Adrenal gland (tissue), 12 donors: Measurements from ENCODE around the gene CIB2. TPM values are rescaled to one million over a fixed set of nuclear protein-coding genes. Genes with fewer than 3 reads are reported as not detected.
A peak's percentile ranks its signal among the peaks of the same experiment; 100 is the strongest.

Experiments
- DNase-seq, 7 donors: peaks; one replicate each; pipeline ENCODE4 v3.0.0-alpha.2; 2019 to 2020
- H3K27ac ChIP-seq, 5 donors: fragments of 200-600 bp; sonication (generic) in 4 of 5; 1 replicate in 3 of 5; 2 replicates in 2 of 5; pipeline versions ENCODE4 v1.5.1 to v1.8.0; 2016 to 2020; ENCODE audit warnings: mild to moderate bottlenecking in 1 of 5
- H3K27me3 ChIP-seq: fragments of 200-600 bp; 2 replicates; pipeline ENCODE4 v1.8.0; 2021
- H3K36me3 ChIP-seq, 2 donors: fragments of 200-600 bp; replicated peaks in 1 of 2; 1 replicate in 1 of 2; 2 replicates in 1 of 2; pipeline versions ENCODE4 v1.5.1 to v1.8.0; 2018 to 2022
- H3K4me1 ChIP-seq, 2 donors: fragments of 200-600 bp; replicated peaks in 1 of 2; 1 replicate in 1 of 2; 2 replicates in 1 of 2; pipeline versions ENCODE4 v1.5.1 to v1.8.0; 2018 to 2021
- H3K4me3 ChIP-seq, 4 donors: fragments of 200-600 bp; sonication (generic) in 3 of 4; one replicate each; pipeline ENCODE4 v1.5.1; 2016 to 2018
- H3K9me3 ChIP-seq, 3 donors: fragments of 200-600 bp; sonication (generic) in 1 of 3; replicated peaks in 1 of 3; 1 replicate in 2 of 3; 2 replicates in 1 of 3; pipeline versions ENCODE4 v1.5.1 to v1.8.0; 2016 to 2021
- POLR2A ChIP-seq, 2 donors: fragments of 450-650 bp; IDR thresholded peaks; one replicate each; pipeline ENCODE4 v1.6.1; 2017; ENCODE audit warnings: antibody characterized with exemption in 2 of 2, mild to moderate bottlenecking in 2 of 2, moderate library complexity in 1 of 2
- WGBS, 4 donors: extraction: QIAGEN DNeasy Blood & Tissue Kit in 2 of 4; methylation state at CpG; one replicate each; pipeline versions ENCODE4 v1.1.5 to v1.1.7; 2013 to 2017; 5-methylcytosine and 5-hydroxymethylcytosine counted together
- intact Hi-C, 2 donors: fragments of 100-400 bp; cut with DNase I; formaldehyde crosslinking; loops; one replicate each; pipeline versions ENCODE4 v1.14.1 to v1.15.0; 2022 to 2023
- polyA plus RNA-seq, 3 donors: library from polyadenylated mRNA; stranded (reverse); fragments of 200-250 nt in 2 of 3; fragments of 350-450 nt in 1 of 3; fragmentation: Illumina TruSeq in 1 of 3; extraction: RNeasy Lipid Tissue Mini Kit (QIAGEN cat#74804) in 1 of 3; gene quantifications; one replicate each; pipeline ENCODE4 v1.2.3, GENCODE V29; 2013 to 2014
- total RNA-seq, 9 donors: library from RNA; depleted of rRNA in 4 of 9; stranded (reverse); fragments of >200 nt in 4 of 9; fragments of 120-200 nt in 1 of 9; fragmentation: NEBNext Ultra II Directional in 1 of 9; extraction: Animal tissue kit (Norgen Biotek cat#: 25700) in 1 of 9; gene quantifications; one replicate each; pipeline versions ENCODE4 v1.1.0 to v1.2.4, GENCODE V29; 2013 to 2023
- TF ChIP-seq, protein P1 (sequence below), 6 experiments: fragments of 450-650 bp in 4 of 6; fragments of 200-600 bp in 2 of 6; sonication (generic) in 1 of 6; IDR thresholded peaks; 1 replicate in 5 of 6; 2 replicates in 1 of 6; pipeline versions ENCODE4 v1.5.1 to v1.8.0; 2016 to 2021; ENCODE audit warnings: antibody characterized with exemption in 6 of 6, mild to moderate bottlenecking in 2 of 6, moderate library complexity in 1 of 6
- donor health status: healthy with polysubstance abuse.
- donor health status: Bipolar disorder and iron deficiency.
- donor health status: DM: yes; HTN: yes; CAD: no.
- donor health status: DM: no; HTN: no; CAD: no.
- donor health status: DM: no; HTN: no; CAD: no.
- donor health status: DM: yes; HTN: yes; CAD: no.

CIB2 gene
- total and polyA plus RNA-seq, 12 donors: 4.4 to 37.8 (median 19.7) TPM

DNA sequence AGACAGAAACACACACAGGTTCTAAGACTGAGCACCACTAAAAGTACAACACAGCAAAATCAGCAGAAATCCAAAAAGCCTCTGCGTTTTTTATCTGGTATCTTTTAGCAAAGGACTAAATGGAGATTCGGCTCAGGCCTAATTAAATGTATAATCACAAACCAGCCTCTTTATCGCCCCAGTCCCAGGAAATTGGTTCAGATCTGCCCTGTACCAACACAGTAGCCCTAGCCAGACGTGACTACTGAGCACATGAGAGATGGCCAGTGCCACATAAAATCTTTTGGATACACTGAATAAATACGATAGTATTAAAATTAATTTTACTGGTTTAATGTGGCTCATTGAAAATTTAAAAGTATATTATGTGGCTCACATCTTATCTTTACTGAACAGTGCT lies 73.4 kb downstream of the CIB2 start:
- Histone ChIP-seq H3K4me3 (no peak overlapping the region), H3K36me3 (peaks cover 0 to 10% of the 10 kb centered on the region in 2 donors), H3K4me1 (peaks cover 62 to 87% of the 10 kb centered on the region in 2 donors), H3K27me3 (no peaks in the 10 kb centered on the region), H3K27ac (peak overlapping the region; percentile 72 to 94 (median 85)), H3K9me3 (no peaks in the 10 kb centered on the region)
- intact Hi-C loops: no loop called here
- DNase-seq: peak in 1 of 7 donors; percentile 48
- no peak for TF ChIP-seq POLR2A (IDR thresholded peaks at IDR 0.05)
- TF ChIP-seq, protein P1, sequence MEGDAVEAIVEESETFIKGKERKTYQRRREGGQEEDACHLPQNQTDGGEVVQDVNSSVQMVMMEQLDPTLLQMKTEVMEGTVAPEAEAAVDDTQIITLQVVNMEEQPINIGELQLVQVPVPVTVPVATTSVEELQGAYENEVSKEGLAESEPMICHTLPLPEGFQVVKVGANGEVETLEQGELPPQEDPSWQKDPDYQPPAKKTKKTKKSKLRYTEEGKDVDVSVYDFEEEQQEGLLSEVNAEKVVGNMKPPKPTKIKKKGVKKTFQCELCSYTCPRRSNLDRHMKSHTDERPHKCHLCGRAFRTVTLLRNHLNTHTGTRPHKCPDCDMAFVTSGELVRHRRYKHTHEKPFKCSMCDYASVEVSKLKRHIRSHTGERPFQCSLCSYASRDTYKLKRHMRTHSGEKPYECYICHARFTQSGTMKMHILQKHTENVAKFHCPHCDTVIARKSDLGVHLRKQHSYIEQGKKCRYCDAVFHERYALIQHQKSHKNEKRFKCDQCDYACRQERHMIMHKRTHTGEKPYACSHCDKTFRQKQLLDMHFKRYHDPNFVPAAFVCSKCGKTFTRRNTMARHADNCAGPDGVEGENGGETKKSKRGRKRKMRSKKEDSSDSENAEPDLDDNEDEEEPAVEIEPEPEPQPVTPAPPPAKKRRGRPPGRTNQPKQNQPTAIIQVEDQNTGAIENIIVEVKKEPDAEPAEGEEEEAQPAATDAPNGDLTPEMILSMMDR (IDR thresholded peaks at IDR 0.05): no peak
- 73 to 90% (median 83%) methylated on average over 5 of the region's 5 CpGs for WGBS, 4 donors

DNA sequence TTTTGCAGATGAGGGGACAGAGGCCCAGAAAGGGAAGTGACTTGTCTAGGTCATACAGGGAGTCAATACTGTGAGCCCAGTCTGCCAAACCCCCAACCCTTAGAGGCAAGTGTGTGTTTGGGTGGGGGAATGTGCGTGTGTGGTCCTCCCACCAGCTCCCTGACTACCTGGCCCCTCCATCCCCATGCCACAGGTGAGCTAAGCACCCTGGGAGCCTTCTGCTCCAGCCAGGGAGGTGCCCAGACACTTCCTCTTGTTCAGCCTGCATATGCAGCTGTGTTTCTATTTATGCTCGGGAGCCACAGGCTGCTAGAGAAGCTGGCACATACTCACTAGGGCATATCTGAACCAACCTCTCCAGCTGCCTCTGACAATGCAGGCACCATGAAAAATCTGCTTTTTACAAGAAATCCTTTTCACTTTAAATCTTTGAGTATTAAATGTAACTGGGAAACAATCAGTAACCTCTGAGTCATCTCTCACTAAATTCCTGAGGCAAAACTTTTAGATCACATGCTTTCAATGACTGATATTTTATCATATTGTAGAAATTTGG lies 74.5 kb downstream of the CIB2 start:
- Histone ChIP-seq H3K36me3 (peaks cover 0 to 15% of the 10 kb centered on the region in 2 donors), H3K9me3 (no peaks in the 10 kb centered on the region), H3K4me1 (peaks cover 66 to 86% of the 10 kb centered on the region in 2 donors), H3K27me3 (no peaks in the 10 kb centered on the region), H3K27ac (peak overlapping the region; percentile 72 to 94 (median 85)), H3K4me3 (peak overlapping the region in 1 of 4 donors; percentile 12)
- TF ChIP-seq, protein P1 (IDR thresholded peaks at IDR 0.05): no peak
- TF ChIP-seq POLR2A (IDR thresholded peaks at IDR 0.05): no peak
- peak in 4 of 7 donors; percentile 32 to 73 (median 43) for DNase-seq
- 0 to 20% (median 13%) methylated on average over 1 to 2 of the region's 2 CpGs for WGBS, 4 donors
- intact Hi-C loops: no loop called here

DNA sequence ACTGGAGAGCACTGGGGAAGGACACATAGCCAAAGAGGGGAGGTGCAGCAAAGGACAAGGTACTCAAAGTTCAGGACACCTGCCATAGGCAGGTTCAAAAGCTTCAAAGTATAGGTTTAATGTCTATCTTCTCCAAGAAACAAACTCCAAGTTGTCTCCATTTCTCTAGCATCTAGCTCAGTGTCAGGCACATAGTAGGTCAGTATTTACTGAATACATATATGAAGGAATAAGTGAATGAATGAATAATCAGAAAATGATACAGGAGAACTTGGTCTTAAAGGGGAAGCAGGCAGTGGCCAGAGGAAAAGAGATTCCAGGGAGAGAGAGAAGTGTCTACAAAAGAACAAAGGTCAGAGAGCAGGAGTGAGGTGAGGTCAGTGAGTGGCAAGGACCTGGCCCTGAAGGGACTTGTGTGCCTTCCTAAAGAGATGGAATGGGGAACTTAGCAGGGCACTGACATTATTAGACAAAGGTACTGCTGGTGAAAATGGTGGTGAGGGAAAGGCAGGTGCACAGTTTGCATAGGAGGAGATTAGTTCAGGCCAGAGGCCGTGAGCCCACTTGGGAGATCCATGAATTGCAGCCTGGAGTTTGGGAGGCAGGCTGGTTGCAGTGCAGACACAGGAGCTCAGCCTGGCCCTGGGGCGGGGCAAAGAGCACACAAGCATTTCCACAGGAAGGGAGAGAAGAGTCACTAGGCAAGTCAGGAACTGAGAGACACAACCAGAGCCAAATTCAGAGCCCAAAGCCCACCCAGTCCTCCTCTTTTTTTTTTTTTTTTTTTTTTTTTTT lies 75.1 kb downstream of the CIB2 start:
- peak in 5 of 7 donors; percentile 63 to 77 (median 70) for DNase-seq
- Histone ChIP-seq H3K4me1 (peaks cover 70 to 86% of the 10 kb centered on the region in 2 donors), H3K27me3 (no peaks in the 10 kb centered on the region), H3K27ac (peak overlapping the region; percentile 72 to 94 (median 85)), H3K9me3 (no peaks in the 10 kb centered on the region), H3K36me3 (peaks cover 0 to 15% of the 10 kb centered on the region in 2 donors), H3K4me3 (peak overlapping the region in 1 of 4 donors; percentile 12)
- intact Hi-C loops: no loop called here
- 0 to 15% (median 11%) methylated on average over 2 of the region's 2 CpGs for WGBS, 4 donors
- TF ChIP-seq, protein P1 (IDR thresholded peaks at IDR 0.05): no peak
- peak in 1 of 2 donors; percentile 45 for TF ChIP-seq POLR2A (IDR thresholded peaks at IDR 0.05)

DNA sequence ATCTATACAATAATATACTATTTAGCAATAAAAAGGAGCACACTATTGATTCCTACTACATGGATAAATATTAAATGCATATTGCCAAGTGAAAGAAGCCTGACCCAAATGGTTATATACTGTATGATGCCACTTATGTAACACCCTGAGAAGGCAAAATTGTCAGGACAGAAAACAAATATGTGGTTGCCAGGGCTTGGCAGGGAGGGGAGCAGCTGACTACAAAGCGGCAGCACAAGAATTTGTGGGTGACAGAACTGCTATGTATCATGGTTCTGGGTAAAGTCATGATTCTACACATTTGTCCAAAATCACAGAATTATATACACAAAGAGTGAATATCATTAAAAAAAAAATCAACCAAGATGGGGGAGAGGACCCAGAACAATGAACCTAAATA lies 76.3 kb downstream of the CIB2 start:
- peak overlapping the region in 3 of 5 donors; percentile 85 to 94 (median 85) for H3K27ac ChIP-seq
- H3K36me3 ChIP-seq: peaks cover 0 to 17% of the 10 kb centered on the region in 2 donors
- peaks cover 73 to 91% of the 10 kb centered on the region in 2 donors for H3K4me1 ChIP-seq
- peak in 2 of 7 donors; percentile 24 to 50 for DNase-seq
- no peaks in the 10 kb centered on the region for H3K27me3 ChIP-seq
- no peaks in the 10 kb centered on the region for H3K9me3 ChIP-seq
- no peak for TF ChIP-seq POLR2A (IDR thresholded peaks at IDR 0.05)
- TF ChIP-seq, protein P1 (IDR thresholded peaks at IDR 0.05): no peak
- H3K4me3 ChIP-seq: no peak overlapping the region
- intact Hi-C loops: no loop called here
- 54 to 71% (median 62%) methylated on average over 1 of the region's 1 CpG for WGBS, 4 donors
